ENCODE results near the gene PUM2.
"Not testable (repeated sequence)": the region's sequence is repeated elsewhere in the genome, so short reads cannot be mapped to it uniquely, and the experiment has no call there.

PUM2 gene

DNA sequence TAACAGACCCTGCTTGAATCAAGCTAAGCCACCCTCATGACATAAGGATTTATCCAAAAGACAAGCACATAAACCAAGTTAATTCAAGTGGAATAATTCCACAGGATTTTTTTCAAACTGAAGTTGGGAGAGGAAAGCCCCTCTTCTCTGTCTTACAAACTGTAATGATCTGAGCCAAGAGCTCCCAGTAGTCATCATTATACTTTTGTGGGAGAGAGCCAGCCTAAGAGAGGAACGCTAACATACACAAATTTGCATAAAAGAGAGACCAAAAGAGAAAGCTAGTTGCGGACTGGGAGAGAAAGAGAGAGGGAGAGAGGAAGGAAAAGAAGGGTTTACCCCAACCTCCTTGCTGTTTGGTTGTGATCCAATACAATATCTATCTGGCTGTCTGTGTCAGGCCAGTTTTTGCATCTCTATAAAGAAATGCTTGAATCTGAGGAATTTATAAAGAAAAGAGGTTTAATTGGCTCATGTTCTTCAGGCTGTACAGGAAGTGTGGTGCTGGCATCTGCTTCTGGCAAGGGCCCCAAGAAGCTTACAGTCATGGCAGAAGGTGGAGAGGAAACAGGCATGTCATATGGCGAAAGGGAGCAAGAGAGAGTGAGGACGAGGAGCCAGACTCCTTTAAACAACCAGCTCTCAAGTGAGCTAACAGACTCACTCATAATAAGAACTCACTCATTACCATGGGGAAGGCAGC, 20.8 kb upstream of the PUM2 start:
- Histone ChIP-seq H3K27ac (no peak overlapping the region), H3K4me1 (ENCODE audit: control insufficient read depth in 1 of 2, insufficient read depth in 1 of 2, low read depth in 1 of 2, low read length in 1 of 2) (no peaks in the 10 kb centered on the region), H3K4me3 (ENCODE audit: low read depth in 1 of 2, low read length in 1 of 2) (no peak overlapping the region), H3K36me3 (no peaks in the 10 kb centered on the region), H3K9me3 (no peaks in the 10 kb centered on the region), H3K27me3 (peaks cover 8% of the 10 kb centered on the region)
- no peak for TF ChIP-seq CTCF (IDR thresholded peaks at IDR 0.05)

- H3K4me3 ChIP-seq (ENCODE audit: low read depth in 1 of 2, low read length in 1 of 2) = no peak overlapping the region
- peaks cover 8% of the 10 kb centered on the region for H3K27me3 ChIP-seq
- no peak overlapping the region for H3K27ac ChIP-seq
- TF ChIP-seq CTCF (IDR thresholded peaks at IDR 0.05) = no peak
- no peaks in the 10 kb centered on the region for H3K36me3 ChIP-seq
- no peaks in the 10 kb centered on the region for H3K9me3 ChIP-seq
- no peaks in the 10 kb centered on the region for H3K4me1 ChIP-seq (ENCODE audit: control insufficient read depth in 1 of 2, insufficient read depth in 1 of 2, low read depth in 1 of 2, low read length in 1 of 2)
Measured at GRCh38 chr2:20370191-20370590, 19.5 kb upstream of the PUM2 start.

DNA sequence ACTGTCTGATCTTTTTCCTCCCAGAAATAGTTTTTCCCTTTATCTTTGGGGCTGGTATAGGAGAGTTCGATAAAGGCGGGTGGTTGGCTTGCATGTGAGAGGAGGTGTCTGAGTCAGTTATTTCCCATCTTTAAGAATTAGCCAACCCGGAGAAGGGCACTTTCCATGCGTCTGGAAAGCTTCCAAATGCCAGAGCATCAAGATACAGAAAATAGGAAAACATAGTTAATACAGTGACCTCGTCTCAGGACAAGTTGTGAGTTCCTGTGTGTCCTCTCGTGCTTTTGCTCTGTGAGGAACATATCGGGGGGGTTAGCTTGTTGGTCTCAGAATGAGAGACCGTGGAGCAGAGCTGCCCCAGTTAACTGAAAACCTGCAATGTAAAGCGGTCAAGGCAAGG, 18.7 kb upstream of the PUM2 start:
- no peak for TF ChIP-seq CTCF (IDR thresholded peaks at IDR 0.05)
- Histone ChIP-seq H3K9me3 (no peaks in the 10 kb centered on the region), H3K27ac (no peak overlapping the region)

GRCh38 chr2:20368706-20369105, 18.1 kb upstream of the PUM2 start:
- Histone ChIP-seq H3K4me3 (ENCODE audit: low read depth in 1 of 2, low read length in 1 of 2) (no peak overlapping the region), H3K27me3 (peaks cover 8% of the 10 kb centered on the region)
- TF ChIP-seq CTCF (IDR thresholded peaks at IDR 0.05) = no peak

More for the DNA sequence above, 18.7 kb upstream of the PUM2 start:
- H3K4me3 ChIP-seq (ENCODE audit: low read depth in 1 of 2, low read length in 1 of 2) = no peak overlapping the region
- H3K36me3 ChIP-seq = no peaks in the 10 kb centered on the region
- H3K27me3 ChIP-seq = peaks cover 8% of the 10 kb centered on the region
- no peaks in the 10 kb centered on the region for H3K4me1 ChIP-seq (ENCODE audit: control insufficient read depth in 1 of 2, insufficient read depth in 1 of 2, low read depth in 1 of 2, low read length in 1 of 2)

DNA sequence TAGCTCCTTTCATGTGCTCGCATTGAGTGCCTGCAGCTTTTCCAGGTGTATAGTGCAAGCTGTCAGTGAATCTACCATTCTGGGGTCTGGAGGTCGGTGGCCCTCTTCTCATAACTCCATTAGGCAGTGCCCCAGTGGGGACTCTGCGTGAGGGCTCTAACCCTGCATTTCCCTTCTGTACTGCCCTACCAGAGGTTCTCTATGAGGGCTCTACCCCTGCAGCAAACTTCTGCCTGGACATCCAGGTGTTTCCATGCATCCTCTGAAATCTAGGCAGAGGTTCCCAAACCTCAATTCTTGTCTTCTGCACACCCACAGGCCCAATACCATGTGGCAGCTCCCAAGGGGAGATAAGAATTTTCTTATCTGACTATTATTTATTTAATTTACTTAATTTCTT, 17.3 kb upstream of the PUM2 start:
- not testable (repeated sequence) for H3K27me3 ChIP-seq; H3K27ac ChIP-seq; H3K9me3 ChIP-seq; H3K36me3 ChIP-seq; H3K4me1 ChIP-seq (ENCODE audit: control insufficient read depth in 1 of 2, insufficient read depth in 1 of 2, low read depth in 1 of 2, low read length in 1 of 2); H3K4me3 ChIP-seq (ENCODE audit: low read depth in 1 of 2, low read length in 1 of 2)

More at GRCh38 chr2:20368706-20369105, 18.1 kb upstream of the PUM2 start:
- no peaks in the 10 kb centered on the region for H3K36me3 ChIP-seq
- no peak overlapping the region for H3K27ac ChIP-seq
- H3K9me3 ChIP-seq = no peaks in the 10 kb centered on the region
- H3K4me1 ChIP-seq (ENCODE audit: control insufficient read depth in 1 of 2, insufficient read depth in 1 of 2, low read depth in 1 of 2, low read length in 1 of 2) = no peaks in the 10 kb centered on the region

- Histone ChIP-seq H3K4me1 (ENCODE audit: control insufficient read depth in 1 of 2, insufficient read depth in 1 of 2, low read depth in 1 of 2, low read length in 1 of 2) (no peaks in the 10 kb centered on the region), H3K27me3 (peaks cover 6% of the 10 kb centered on the region), H3K27ac (no peak overlapping the region), H3K36me3 (no peaks in the 10 kb centered on the region), H3K9me3 (no peaks in the 10 kb centered on the region), H3K4me3 (ENCODE audit: low read depth in 1 of 2, low read length in 1 of 2) (no peak overlapping the region)
- no peak for TF ChIP-seq CTCF (IDR thresholded peaks at IDR 0.05)
Measured at GRCh38 chr2:20366672-20367116, 16.1 kb upstream of the PUM2 start.

Data from neutrophil (primary cell).